HepG2 (cell line): ENCODE data around the gene DMGDH. TPM values are rescaled to one million over a fixed set of nuclear protein-coding genes. Genes with fewer than 3 reads are reported as not detected.

Experiments
- AKAP8 ChIP-seq: sonication (generic); formaldehyde crosslinking; IDR thresholded peaks from 2 replicates; pipeline ENCODE4 v1.5.1; 2020; ENCODE audit warnings: mild to moderate bottlenecking, missing genetic modification reagents
- ARID3A ChIP-seq: IDR thresholded peaks from 2 replicates; pipeline ENCODE4 v1.6.1; 2012; ENCODE audit warnings: low read depth, low read length, improper control_type of control experiment
- DZIP1 ChIP-seq: sonication (generic); formaldehyde crosslinking; IDR thresholded peaks from 2 replicates; pipeline ENCODE4 v1.5.0; 2020; ENCODE audit warnings: mild to moderate bottlenecking, missing genetic modification reagents
- HNRNPLL ChIP-seq: fragments of 200-400 bp; formaldehyde crosslinking; IDR thresholded peaks from 2 replicates; pipeline ENCODE4 v1.6.1; 2017; ENCODE audit warnings: mild to moderate bottlenecking, low read depth, low read length; ENCODE audit not compliant: poor library complexity, severe bottlenecking
- IRF2 ChIP-seq: IDR thresholded peaks from 2 replicates; pipeline ENCODE4 v1.6.1; 2018; ENCODE audit warnings: missing genetic modification reagents, missing compliant biosample characterization
- KLF13 ChIP-seq: sonication (generic); formaldehyde crosslinking; IDR thresholded peaks from 2 replicates; pipeline ENCODE4 v1.4.0; 2020; ENCODE audit warnings: mild to moderate bottlenecking, missing genetic modification reagents
- MEIS1 ChIP-seq: sonication (generic); formaldehyde crosslinking; IDR thresholded peaks from 2 replicates; pipeline ENCODE4 v1.9.0; 2021; ENCODE audit warnings: mild to moderate bottlenecking, missing genetic modification reagents, moderate library complexity, borderline replicate concordance
- NONO ChIP-seq, 2 experiments: fragments of 450-650 bp in 1 of 2; sonication (generic) in 1 of 2; formaldehyde crosslinking in 1 of 2; IDR thresholded peaks in 1 of 2; conservative IDR thresholded peaks in 1 of 2; 2 replicates each; pipeline versions ENCODE4 v1.6.1 to v1.8.0; 2017 to 2022; ENCODE audit warnings: mild to moderate bottlenecking in 1 of 2, missing genetic modification reagents in 1 of 2, moderate library complexity in 1 of 2
- NPAS2 ChIP-seq: sonication (generic); formaldehyde crosslinking; IDR thresholded peaks from 2 replicates; pipeline ENCODE4 v1.8.0; 2022; ENCODE audit warnings: mild to moderate bottlenecking, missing genetic modification reagents, borderline replicate concordance
- NR1H2 ChIP-seq: sonication (generic); formaldehyde crosslinking; IDR thresholded peaks from 2 replicates; pipeline ENCODE4 v1.8.1; 2022; ENCODE audit warnings: low read depth, missing genetic modification reagents, borderline replicate concordance
- RBM39 ChIP-seq: fragments of 200-400 bp; formaldehyde crosslinking; IDR thresholded peaks from one replicate; pipeline ENCODE4 v1.6.1; 2018; ENCODE audit warnings: antibody characterized with exemption, mild to moderate bottlenecking, low read depth, low read length; ENCODE audit not compliant: poor library complexity, severe bottlenecking
- SALL2 ChIP-seq: sonication (generic); formaldehyde crosslinking; IDR thresholded peaks from 2 replicates; pipeline ENCODE4 v1.8.1; 2023; ENCODE audit warnings: mild to moderate bottlenecking, missing genetic modification reagents, inconsistent platforms
- SOX5 ChIP-seq: IDR thresholded peaks from 2 replicates; pipeline ENCODE4 v1.6.1; 2016; ENCODE audit warnings: borderline replicate concordance
- SRY ChIP-seq: sonication (generic); formaldehyde crosslinking; IDR thresholded peaks from 2 replicates; pipeline ENCODE4 v1.8.0; 2022; ENCODE audit warnings: mild to moderate bottlenecking, missing genetic modification reagents
- TFDP2 ChIP-seq: sonication (generic); formaldehyde crosslinking; IDR thresholded peaks from 2 replicates; pipeline ENCODE4 v1.4.0; 2020; ENCODE audit warnings: missing genetic modification reagents
- ZNF17 ChIP-seq: sonication (generic); formaldehyde crosslinking; IDR thresholded peaks from 2 replicates; pipeline ENCODE4 v1.5.0; 2020; ENCODE audit warnings: mild to moderate bottlenecking, missing genetic modification reagents
- ZNF513 ChIP-seq: sonication (generic); formaldehyde crosslinking; conservative IDR thresholded peaks from 2 replicates; pipeline ENCODE4 v1.5.0; 2020; ENCODE audit warnings: missing genetic modification reagents
- polyA plus RNA-seq, 8 experiments: library from polyadenylated mRNA; depleted of rRNA in 3 of 8; stranded (reverse) in 7 of 8; unstranded in 1 of 8; fragments of >200 nt; fragmentation: Illumina TruSeq in 4 of 8; extraction: Trizol in 4 of 8; gene quantifications; 2 replicates each; pipeline versions ENCODE4 v1.2.1 to v1.2.3, GENCODE V29; 2011 to 2016; ENCODE audit warnings: low read depth in 4 of 8, missing spikeins in 1 of 8, mixed read lengths in 1 of 8; ENCODE audit not compliant: insufficient read depth in 1 of 8
- total RNA-seq, 5 experiments: library from RNA; depleted of rRNA; stranded (reverse); fragments of >200 nt; fragmentation: Illumina TruSeq; extraction: Trizol; gene quantifications; 2 replicates each; pipeline ENCODE4 v1.2.3, GENCODE V29; 2016; ENCODE audit warnings: low read depth in 1 of 5
- TF ChIP-seq, protein P1 (sequence below): sonication (generic); formaldehyde crosslinking; IDR thresholded peaks from 2 replicates; pipeline ENCODE4 v1.4.0; 2020; ENCODE audit warnings: low read depth, mild to moderate bottlenecking, missing genetic modification reagents
- TF ChIP-seq, protein P2 (sequence below), 2 experiments: fragments of 450-650 bp in 1 of 2; sonication (generic) in 1 of 2; formaldehyde crosslinking; IDR thresholded peaks; 2 replicates each; pipeline versions ENCODE4 v1.5.0 to v1.8.0; 2020 to 2022; ENCODE audit warnings: mild to moderate bottlenecking in 1 of 2, missing genetic modification reagents in 1 of 2

The DMGDH gene
- total and polyA plus RNA-seq, 2 of the 13 experiments (the other 11 are each of a cell fraction or from before 2014, with no cell fraction given): 3.6 to 7.9 TPM

DNA sequence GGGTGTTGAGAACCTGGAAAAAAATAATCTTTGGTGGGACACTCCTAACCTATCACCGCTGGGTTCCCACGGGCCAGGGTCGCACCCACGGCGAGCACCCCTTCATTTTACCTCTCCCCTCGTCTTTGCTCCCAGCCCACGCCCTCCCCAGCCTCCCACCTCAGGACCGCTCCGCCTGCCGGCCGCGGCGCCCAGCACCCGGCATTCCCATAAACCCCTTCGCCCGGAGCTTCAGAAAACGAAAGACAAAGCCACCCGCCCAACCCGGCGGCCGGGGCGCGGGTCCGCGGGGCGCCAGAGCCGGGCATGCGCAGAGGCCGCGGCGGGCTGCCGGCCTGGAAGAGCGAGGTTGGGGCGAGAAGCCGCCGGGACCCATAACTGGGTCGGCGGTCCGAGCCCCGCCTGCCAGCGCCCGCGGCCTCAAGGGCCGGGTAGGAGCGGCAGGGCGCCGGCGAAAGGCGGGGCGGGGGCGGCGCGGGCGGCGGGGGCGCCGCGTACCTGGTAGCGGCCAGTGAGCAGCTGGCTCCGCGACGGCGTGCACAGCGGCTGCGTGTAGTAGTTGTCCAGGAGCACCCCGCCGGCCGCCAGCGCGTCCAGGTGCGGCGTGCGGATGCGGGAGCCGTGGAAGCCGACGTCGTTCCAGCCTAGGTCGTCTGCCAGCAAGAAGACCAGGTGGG is 84.9 kb downstream of the DMGDH start (continued):
- TF ChIP-seq HNRNPLL (peak; percentile 36), ARID3A (no peak), NR1H2 (no peak), NONO (IDR thresholded peaks at IDR 0.05) (no peak), NONO (CRISPR knock-in tag; conservative IDR thresholded peaks at IDR 0.05) (peak; percentile 44; the same call in 1 of the 2 replicates), ZNF513 (0 out of 2 replicates have a peak, but pooled peaks have one; percentile 47), SOX5 (CRISPR knock-in tag) (no peak), SALL2 (CRISPR knock-in tag) (0 out of 2 replicates have a peak, but pooled peaks have one; percentile 32), AKAP8 (CRISPR knock-in tag) (no peak), SRY (CRISPR knock-in tag) (peak; percentile 80; the same call in 1 of the 2 replicates), ZNF17 (no peak), IRF2 (CRISPR knock-in tag) (peak; percentile 36; the same call in 1 of the 2 replicates), DZIP1 (CRISPR knock-in tag) (no peak), MEIS1 (CRISPR knock-in tag) (no peak), TFDP2 (peak; percentile 27; the same call in 1 of the 2 replicates), KLF13 (no peak), RBM39 (no peak), NPAS2 (CRISPR knock-in tag) (no peak)
- TF ChIP-seq, protein P1, sequence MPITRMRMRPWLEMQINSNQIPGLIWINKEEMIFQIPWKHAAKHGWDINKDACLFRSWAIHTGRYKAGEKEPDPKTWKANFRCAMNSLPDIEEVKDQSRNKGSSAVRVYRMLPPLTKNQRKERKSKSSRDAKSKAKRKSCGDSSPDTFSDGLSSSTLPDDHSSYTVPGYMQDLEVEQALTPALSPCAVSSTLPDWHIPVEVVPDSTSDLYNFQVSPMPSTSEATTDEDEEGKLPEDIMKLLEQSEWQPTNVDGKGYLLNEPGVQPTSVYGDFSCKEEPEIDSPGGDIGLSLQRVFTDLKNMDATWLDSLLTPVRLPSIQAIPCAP: no peak
- TF ChIP-seq, protein P2, sequence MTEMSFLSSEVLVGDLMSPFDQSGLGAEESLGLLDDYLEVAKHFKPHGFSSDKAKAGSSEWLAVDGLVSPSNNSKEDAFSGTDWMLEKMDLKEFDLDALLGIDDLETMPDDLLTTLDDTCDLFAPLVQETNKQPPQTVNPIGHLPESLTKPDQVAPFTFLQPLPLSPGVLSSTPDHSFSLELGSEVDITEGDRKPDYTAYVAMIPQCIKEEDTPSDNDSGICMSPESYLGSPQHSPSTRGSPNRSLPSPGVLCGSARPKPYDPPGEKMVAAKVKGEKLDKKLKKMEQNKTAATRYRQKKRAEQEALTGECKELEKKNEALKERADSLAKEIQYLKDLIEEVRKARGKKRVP (CRISPR knock-in tag; IDR thresholded peaks at IDR 0.05): 0 out of 4 replicates have a peak, but pooled peaks of 1 of the 2 experiments have one; percentile 13
